ENCODE data around the gene ELAC1. TPM values are rescaled to one million over a fixed set of nuclear protein-coding genes. Genes with fewer than 3 reads are reported as not detected.

ELAC1 gene
- total RNA-seq, 1 donor from 2014 or later: 16.1 TPM

DNA sequence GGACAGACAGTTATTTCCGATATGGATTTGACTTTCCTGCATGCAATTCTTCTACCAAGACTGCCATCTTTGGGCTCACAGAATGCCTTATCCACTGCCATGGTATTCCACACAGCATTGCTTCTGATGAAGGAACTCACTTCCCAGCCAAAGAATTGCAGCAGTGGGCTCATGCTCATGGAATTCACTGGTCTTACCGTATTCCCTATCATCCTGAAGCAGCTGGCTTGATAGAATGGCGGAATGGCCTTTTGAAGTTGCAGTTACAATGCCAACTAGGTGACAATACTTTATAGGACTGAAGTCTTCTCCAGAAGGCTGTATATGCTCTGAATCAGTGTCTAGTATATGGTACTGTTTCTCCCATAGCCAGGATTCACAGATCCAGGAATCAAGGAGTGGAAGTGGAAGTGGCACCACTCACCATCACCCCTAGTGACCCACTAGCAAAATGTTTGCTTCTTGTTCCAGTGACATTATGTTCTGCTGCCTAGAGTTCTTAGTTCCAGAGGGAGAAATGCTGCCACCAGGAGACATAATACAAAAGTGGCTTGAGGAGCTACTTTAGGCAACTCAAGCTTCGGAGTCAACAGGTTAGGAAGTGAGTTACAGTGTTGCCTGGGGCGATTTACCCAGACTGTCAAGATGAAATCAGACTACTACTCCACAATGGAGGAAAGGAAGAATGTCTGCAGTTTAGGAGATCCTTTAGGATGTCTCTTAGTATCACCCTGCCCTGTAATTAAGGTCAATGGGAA lies 38.4 kb downstream of the ELAC1 start:
- TF ChIP-seq EZH2 (IDR thresholded peaks at IDR 0.05) (no peak), EZH2phosphoT487 (IDR thresholded peaks at IDR 0.05) (no peak)
- TF ChIP-seq, protein P1, sequence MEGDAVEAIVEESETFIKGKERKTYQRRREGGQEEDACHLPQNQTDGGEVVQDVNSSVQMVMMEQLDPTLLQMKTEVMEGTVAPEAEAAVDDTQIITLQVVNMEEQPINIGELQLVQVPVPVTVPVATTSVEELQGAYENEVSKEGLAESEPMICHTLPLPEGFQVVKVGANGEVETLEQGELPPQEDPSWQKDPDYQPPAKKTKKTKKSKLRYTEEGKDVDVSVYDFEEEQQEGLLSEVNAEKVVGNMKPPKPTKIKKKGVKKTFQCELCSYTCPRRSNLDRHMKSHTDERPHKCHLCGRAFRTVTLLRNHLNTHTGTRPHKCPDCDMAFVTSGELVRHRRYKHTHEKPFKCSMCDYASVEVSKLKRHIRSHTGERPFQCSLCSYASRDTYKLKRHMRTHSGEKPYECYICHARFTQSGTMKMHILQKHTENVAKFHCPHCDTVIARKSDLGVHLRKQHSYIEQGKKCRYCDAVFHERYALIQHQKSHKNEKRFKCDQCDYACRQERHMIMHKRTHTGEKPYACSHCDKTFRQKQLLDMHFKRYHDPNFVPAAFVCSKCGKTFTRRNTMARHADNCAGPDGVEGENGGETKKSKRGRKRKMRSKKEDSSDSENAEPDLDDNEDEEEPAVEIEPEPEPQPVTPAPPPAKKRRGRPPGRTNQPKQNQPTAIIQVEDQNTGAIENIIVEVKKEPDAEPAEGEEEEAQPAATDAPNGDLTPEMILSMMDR (IDR thresholded peaks at IDR 0.05): no peak
- Histone ChIP-seq H3K9ac (no peak overlapping the region), H3K27ac (no peak overlapping the region), H3K9me3 (ENCODE audit: low read depth) (no peaks in the 10 kb centered on the region), H3F3A (ENCODE audit: low read depth) (no peaks in the 10 kb centered on the region), H3K27me3 (no peaks in the 10 kb centered on the region), H4K20me1 (ENCODE audit: low read depth) (no peaks in the 10 kb centered on the region), H3K4me3 (no peak overlapping the region), H3K4me2 (no peak overlapping the region), H3K79me2 (ENCODE audit: low read depth) (no peaks in the 10 kb centered on the region), H3K4me1 (peaks cover 3% of the 10 kb centered on the region), H2AFZ (replicated peaks) (no peak overlapping the region), H3K36me3 (no peaks in the 10 kb centered on the region)
- no peak for DNase-seq (ENCODE audit: low spot score)
- Mint-ChIP-seq H3K27ac (no peak overlapping the region), H3K27me3 (ENCODE audit: insufficient read depth, low read depth) (peaks cover 6% of the 10 kb centered on the region), H3K36me3 (peaks cover 9% of the 10 kb centered on the region), H3K4me3 (no peak overlapping the region), H3K4me1 (no peaks in the 10 kb centered on the region), H3K9me3 (peaks cover 16% of the 10 kb centered on the region)

GRCh38 chr18:51006948-51007789 lies 39.3 kb downstream of the ELAC1 start:
- no peaks in the 10 kb centered on the region for H3K4me1 Mint-ChIP-seq
- peaks cover under 1% of the 10 kb centered on the region for H3K36me3 Mint-ChIP-seq
- no peaks in the 10 kb centered on the region for H4K20me1 ChIP-seq (ENCODE audit: low read depth)
- peaks cover 10% of the 10 kb centered on the region for H3K9me3 Mint-ChIP-seq
- H3K79me2 ChIP-seq (ENCODE audit: low read depth): no peaks in the 10 kb centered on the region
- H3K27me3 ChIP-seq: no peaks in the 10 kb centered on the region
- no peak overlapping the region for H3K27ac ChIP-seq
- H3K9ac ChIP-seq: no peak overlapping the region
- no peak overlapping the region for H3K4me3 ChIP-seq
- no peak overlapping the region for H2AFZ ChIP-seq (replicated peaks)
- no peaks in the 10 kb centered on the region for H3F3A ChIP-seq (ENCODE audit: low read depth)
- TF ChIP-seq, protein P1 (IDR thresholded peaks at IDR 0.05): no peak
- TF ChIP-seq EZH2 (IDR thresholded peaks at IDR 0.05) (no peak), EZH2phosphoT487 (IDR thresholded peaks at IDR 0.05) (no peak)
- H3K4me2 ChIP-seq: no peak overlapping the region
- H3K27me3 Mint-ChIP-seq (ENCODE audit: insufficient read depth, low read depth): peaks cover 3% of the 10 kb centered on the region
- peaks cover 3% of the 10 kb centered on the region for H3K4me1 ChIP-seq
- H3K9me3 ChIP-seq (ENCODE audit: low read depth): no peaks in the 10 kb centered on the region
- no peak overlapping the region for H3K4me3 Mint-ChIP-seq
- H3K27ac Mint-ChIP-seq: no peak overlapping the region
- no peaks in the 10 kb centered on the region for H3K36me3 ChIP-seq
- DNase-seq (ENCODE audit: low spot score): no peak

DNA sequence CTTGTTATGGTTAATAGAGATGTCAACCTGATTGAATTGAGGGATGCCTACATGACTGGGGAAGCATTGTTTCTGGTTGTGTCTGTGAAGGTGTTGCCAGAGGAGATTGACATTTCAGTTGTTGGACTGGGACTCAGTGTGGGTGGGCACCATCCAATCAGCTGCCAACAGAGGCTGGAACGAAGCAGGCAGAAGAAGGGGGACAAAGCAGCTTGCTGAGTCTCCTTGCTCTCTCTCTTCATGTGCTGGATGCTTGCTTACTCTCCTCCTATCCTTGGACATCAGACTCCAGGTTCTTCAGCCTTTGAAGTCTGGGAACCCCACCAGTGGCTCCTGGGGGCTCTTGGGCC lies 39.9 kb downstream of the ELAC1 start:
- peaks cover 3% of the 10 kb centered on the region for H3K27me3 Mint-ChIP-seq (ENCODE audit: insufficient read depth, low read depth)
- H3K36me3 Mint-ChIP-seq: no peaks in the 10 kb centered on the region
- H2AFZ ChIP-seq (replicated peaks): no peak overlapping the region
- no peak overlapping the region for H3K4me3 Mint-ChIP-seq
- H3F3A ChIP-seq (ENCODE audit: low read depth): no peaks in the 10 kb centered on the region
- peaks cover 3% of the 10 kb centered on the region for H3K4me1 ChIP-seq
- H3K4me2 ChIP-seq: no peak overlapping the region
- no peak overlapping the region for H3K27ac Mint-ChIP-seq
- no peaks in the 10 kb centered on the region for H3K9me3 ChIP-seq (ENCODE audit: low read depth)
- TF ChIP-seq, protein P1 (IDR thresholded peaks at IDR 0.05): no peak
- TF ChIP-seq EZH2phosphoT487 (IDR thresholded peaks at IDR 0.05) (no peak), EZH2 (IDR thresholded peaks at IDR 0.05) (no peak)
- H3K9me3 Mint-ChIP-seq: peaks cover 9% of the 10 kb centered on the region
- DNase-seq (ENCODE audit: low spot score): peak; percentile 8
- no peak overlapping the region for H3K4me3 ChIP-seq
- H3K27ac ChIP-seq: no peak overlapping the region
- H3K9ac ChIP-seq: no peak overlapping the region
- H3K4me1 Mint-ChIP-seq: no peaks in the 10 kb centered on the region
- no peaks in the 10 kb centered on the region for H3K27me3 ChIP-seq
- H4K20me1 ChIP-seq (ENCODE audit: low read depth): no peaks in the 10 kb centered on the region
- H3K79me2 ChIP-seq (ENCODE audit: low read depth): no peaks in the 10 kb centered on the region
- no peaks in the 10 kb centered on the region for H3K36me3 ChIP-seq
